HFF-Myc (cell line): ENCODE data around the gene LAMP2.

Experiments used
- DNase-seq: peaks from one replicate; pipeline ENCODE4 v3.0.0-alpha.2; 2011; ENCODE audit warnings: low read depth; ENCODE audit errors: extremely low read depth
- H3K4me3 ChIP-seq: replicated peaks from 2 replicates; pipeline ENCODE4 v1.5.1; 2011; ENCODE audit warnings: low read depth, mild to moderate bottlenecking, control low read depth, low read length
- TF ChIP-seq, protein P1 (sequence below): IDR thresholded peaks from 2 replicates; pipeline ENCODE4 v1.5.1; 2012; ENCODE audit warnings: mild to moderate bottlenecking, low read depth, low read length, control low read depth; ENCODE audit errors: missing control alignments

The LAMP2 gene

DNA sequence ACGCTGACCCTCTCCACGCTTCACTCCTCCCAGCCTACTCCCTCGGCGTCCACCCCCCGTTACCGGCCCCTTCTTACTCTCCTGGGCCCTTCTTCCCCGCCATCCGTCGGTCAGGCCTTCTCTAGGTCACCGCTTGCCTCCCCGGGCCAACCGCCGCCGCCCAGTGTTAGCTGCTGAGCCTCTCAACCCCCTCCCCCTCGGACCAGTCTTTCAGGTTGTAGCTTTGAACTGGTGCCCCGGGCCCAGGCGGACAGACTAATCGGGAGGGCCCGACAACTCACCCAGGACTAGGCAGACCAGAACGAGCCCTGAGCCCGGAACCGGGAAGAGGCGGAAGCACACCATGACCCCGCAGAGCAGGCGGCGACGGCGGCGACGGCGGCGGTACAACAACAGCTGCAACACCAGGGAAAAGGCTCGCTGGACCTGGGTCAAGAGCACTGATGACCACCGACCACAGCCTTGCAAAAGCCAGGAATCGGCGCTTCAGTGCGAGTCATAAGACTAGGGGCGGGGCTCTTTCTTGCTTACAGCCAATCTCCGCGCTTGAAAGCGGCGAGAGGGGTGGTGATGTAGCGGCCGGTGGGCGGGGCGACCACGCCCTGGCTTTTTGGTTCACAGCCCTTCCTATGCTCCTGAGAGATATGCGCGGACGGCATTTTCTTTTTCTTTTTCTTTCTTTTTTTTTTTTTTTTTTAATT lies at the start of gene LAMP2:
LAMP2 (minus strand) TSS at position 472 of the 701 bp plus-strand sequence; CDS start at position 345, 127 bp downstream.
- peak; percentile 45 for DNase-seq
- H3K4me3 ChIP-seq: peak within 1 kb of the TSS; percentile 65
- TF ChIP-seq, protein P1, sequence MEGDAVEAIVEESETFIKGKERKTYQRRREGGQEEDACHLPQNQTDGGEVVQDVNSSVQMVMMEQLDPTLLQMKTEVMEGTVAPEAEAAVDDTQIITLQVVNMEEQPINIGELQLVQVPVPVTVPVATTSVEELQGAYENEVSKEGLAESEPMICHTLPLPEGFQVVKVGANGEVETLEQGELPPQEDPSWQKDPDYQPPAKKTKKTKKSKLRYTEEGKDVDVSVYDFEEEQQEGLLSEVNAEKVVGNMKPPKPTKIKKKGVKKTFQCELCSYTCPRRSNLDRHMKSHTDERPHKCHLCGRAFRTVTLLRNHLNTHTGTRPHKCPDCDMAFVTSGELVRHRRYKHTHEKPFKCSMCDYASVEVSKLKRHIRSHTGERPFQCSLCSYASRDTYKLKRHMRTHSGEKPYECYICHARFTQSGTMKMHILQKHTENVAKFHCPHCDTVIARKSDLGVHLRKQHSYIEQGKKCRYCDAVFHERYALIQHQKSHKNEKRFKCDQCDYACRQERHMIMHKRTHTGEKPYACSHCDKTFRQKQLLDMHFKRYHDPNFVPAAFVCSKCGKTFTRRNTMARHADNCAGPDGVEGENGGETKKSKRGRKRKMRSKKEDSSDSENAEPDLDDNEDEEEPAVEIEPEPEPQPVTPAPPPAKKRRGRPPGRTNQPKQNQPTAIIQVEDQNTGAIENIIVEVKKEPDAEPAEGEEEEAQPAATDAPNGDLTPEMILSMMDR: no peak

DNA sequence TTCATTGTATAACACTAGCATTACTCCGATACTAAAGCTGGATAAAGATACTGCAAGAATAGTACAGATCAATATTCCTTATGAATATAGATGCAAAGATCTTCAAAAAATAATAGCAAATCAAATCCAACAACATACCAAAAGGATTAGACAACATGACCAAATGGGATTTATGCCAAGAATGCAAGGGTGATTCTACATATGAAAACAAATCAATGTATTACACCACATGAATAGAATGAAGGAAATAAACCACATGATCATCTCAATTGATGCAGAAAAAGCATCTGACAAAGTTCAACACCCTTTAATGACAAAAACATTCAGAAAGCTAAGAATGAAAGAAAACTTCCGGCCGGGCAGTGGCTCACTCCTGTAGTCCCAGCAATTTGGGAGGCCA lies 48.8 kb upstream of the LAMP2 start:
- no peak overlapping the region for H3K4me3 ChIP-seq
- DNase-seq: no peak
- TF ChIP-seq, protein P1: no peak

DNA sequence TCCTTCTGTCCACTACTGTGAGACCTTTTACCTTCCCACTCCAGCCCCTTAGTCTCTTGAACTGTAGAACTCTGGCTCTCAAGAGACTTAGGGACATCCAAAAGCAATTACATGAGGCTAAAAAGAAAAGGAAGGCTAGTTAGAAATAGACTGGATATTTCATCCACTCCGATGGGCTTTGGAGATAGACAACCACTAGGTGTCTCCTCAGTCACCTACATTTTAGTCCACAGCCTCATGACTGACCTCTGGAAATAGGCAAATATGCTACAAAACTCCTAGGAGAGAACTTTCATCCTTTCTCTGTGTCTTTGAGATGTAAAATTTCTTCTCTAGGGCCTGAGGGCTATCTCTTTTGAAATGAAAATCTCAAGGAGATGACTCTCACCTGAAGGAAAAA lies 45.1 kb upstream of the LAMP2 start:
- TF ChIP-seq, protein P1: peak; percentile 31
- H3K4me3 ChIP-seq: no peak overlapping the region
- no peak for DNase-seq

DNA sequence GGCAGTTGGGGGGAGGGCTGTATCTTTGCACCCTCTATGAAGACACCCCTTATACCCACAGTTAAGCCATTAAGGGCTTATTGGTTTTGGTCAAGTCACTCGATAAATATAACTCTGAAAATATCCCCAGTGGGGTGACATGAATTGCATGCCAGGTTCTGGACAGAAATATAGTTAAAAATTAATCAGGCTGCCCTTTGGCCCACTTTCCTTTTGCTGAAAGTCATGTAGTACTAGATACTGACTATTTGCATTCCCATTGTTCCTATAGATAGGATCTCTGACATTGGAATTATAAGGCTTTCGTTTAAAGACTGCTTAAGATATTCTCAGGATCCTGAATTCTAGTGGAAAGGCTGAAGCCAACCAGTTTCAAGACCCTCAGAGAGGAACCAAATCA lies 43.5 kb upstream of the LAMP2 start:
- no peak for DNase-seq
- H3K4me3 ChIP-seq: no peak overlapping the region
- TF ChIP-seq, protein P1: no peak

DNA sequence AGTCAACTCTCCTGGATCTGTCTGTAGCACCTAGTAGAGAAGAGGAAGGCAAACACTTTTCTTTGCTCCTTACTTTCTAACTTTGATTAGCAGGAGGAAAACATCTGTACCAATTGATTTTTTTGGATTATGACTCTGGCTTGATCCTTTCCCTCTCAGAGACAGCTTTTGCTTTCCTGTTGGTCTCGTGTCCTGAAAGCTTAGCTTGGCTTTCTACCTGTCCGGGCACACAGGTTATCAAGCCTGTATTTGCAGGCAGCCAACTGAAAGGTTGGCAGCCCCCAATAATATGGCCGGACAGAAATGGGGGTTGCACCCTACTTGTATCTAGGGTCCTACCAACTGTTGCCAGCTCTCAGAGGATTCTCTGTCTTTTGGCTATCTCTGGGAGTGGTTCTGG lies 43.1 kb upstream of the LAMP2 start:
- no peak for DNase-seq
- TF ChIP-seq, protein P1: no peak
- H3K4me3 ChIP-seq: no peak overlapping the region

DNA sequence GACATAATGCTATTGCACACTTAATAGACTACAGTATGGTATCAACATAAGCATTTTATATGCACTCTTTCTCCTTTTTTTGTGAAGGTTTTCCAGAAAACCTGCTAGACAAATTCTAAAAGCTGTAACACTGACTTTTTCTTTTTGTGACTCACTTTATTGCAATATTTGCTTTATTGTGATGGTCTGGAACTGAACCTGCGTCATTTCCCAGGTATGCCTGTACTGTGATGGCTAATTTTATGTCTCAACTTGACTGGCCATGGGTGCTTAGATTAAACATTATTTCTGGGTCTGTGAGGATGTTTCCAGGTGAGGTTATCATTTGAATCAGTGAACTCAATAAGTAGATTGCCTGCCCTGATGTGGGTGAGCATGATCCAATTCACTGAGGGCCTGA lies 35.5 kb upstream of the LAMP2 start:
- no peak overlapping the region for H3K4me3 ChIP-seq
- DNase-seq: no peak
- TF ChIP-seq, protein P1: no peak
